Testis (tissue), 3 donors: ENCODE results near the gene USP2. TPM values are rescaled to one million over a fixed set of nuclear protein-coding genes. Genes with fewer than 3 reads are reported as not detected.

Experiments
- DNase-seq: peaks from one replicate; pipeline ENCODE4 v3.0.0-alpha.2; 2019
- H3K27ac ChIP-seq, 2 donors: fragments of 200-600 bp; sonication (generic); one replicate each; pipeline ENCODE4 v1.5.1; 2019
- H3K27me3 ChIP-seq: fragments of 200-600 bp; sonication (generic); one replicate; pipeline ENCODE4 v1.5.1; 2019
- H3K36me3 ChIP-seq: fragments of 200-600 bp; sonication (generic); one replicate; pipeline ENCODE4 v1.5.1; 2017; ENCODE audit warnings: low read depth; ENCODE audit errors: missing control alignments
- H3K4me1 ChIP-seq: fragments of 200-600 bp; sonication (generic); one replicate; pipeline ENCODE4 v1.5.1; 2019
- H3K4me3 ChIP-seq, 2 donors: fragments of 200-600 bp; sonication (generic); one replicate each; pipeline ENCODE4 v1.5.1; 2017 to 2019
- H3K9me3 ChIP-seq: fragments of 200-600 bp; sonication (generic); one replicate; pipeline ENCODE4 v1.5.1; 2017
- CTCF ChIP-seq, 3 experiments: fragments of 450-650 bp in 2 of 3; fragments of 200-600 bp in 1 of 3; sonication (generic) in 1 of 3; IDR thresholded peaks; one replicate each; pipeline ENCODE4 v1.5.1; 2016 to 2019; ENCODE audit warnings: antibody characterized with exemption in 3 of 3, mild to moderate bottlenecking in 2 of 3, moderate library complexity in 1 of 3
- POLR2A ChIP-seq: fragments of 450-650 bp; IDR thresholded peaks from one replicate; pipeline ENCODE4 v1.6.1; 2017; ENCODE audit warnings: antibody characterized with exemption, mild to moderate bottlenecking, moderate library complexity
- WGBS, 2 donors: methylation state at CpG; one replicate each; pipeline ENCODE4 v1.1.5; 2018; 5-methylcytosine and 5-hydroxymethylcytosine counted together
- intact Hi-C: fragments of 100-400 bp; cut with DNase I; formaldehyde crosslinking; loops from one replicate; pipeline ENCODE4 v1.15.1; 2023; ENCODE audit warnings: low total_unique reads
- polyA plus RNA-seq: library from polyadenylated mRNA; stranded (reverse); fragments of 350-450 nt; fragmentation: Illumina TruSeq; extraction: RNeasy Lipid Tissue Mini Kit (QIAGEN cat#74804); gene quantifications from one replicate; pipeline ENCODE4 v1.2.3, GENCODE V29; 2014; ENCODE audit warnings: low read depth, low replicate concordance; ENCODE audit not compliant: insufficient read depth
- total RNA-seq, 2 donors: library from RNA; depleted of rRNA; stranded (reverse); fragments of >200 nt; gene quantifications; one replicate each; pipeline ENCODE4 v1.2.3, GENCODE V29; 2016

USP2 gene
- total and polyA plus RNA-seq, 3 donors from 2014 or later = 41.2 to 168 (median 100) TPM

DNA sequence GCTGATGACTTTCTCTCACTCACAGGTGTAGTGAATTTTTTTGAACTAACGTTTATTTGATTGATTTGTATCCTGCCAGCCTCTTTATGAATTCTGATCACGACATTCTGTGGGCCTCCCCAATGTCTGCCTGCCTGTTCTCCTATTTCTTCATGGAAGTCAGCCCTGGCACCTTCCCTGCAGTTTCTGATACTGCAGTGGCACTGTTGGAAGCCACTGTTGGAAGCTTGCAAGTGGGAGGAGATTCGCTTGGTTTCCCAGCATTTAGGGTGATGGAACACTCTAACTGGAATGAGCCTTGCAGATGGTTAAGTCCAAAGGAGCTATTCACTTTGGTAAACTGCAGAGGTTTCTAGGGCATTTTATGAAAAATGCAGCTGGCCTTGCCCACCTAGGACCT, 42.8 kb upstream of the USP2 start:
- Histone ChIP-seq H3K4me1 (peaks cover 5% of the 10 kb centered on the region), H3K27me3 (no peaks in the 10 kb centered on the region), H3K9me3 (no peaks in the 10 kb centered on the region), H3K36me3 (no peaks in the 10 kb centered on the region), H3K4me3 (no peak overlapping the region), H3K27ac (no peak overlapping the region)
- DNase-seq = no peak
- 83 to 90% methylated on average over 2 to 3 of the region's 3 CpGs for WGBS, 2 donors
- intact Hi-C loops = no loop called here
- TF ChIP-seq POLR2A (no peak), CTCF (IDR thresholded peaks at IDR 0.05) (no peak)

- Histone ChIP-seq H3K27ac (no peak overlapping the region), H3K36me3 (no peaks in the 10 kb centered on the region), H3K4me3 (peak overlapping the region; percentile 55 to 62), H3K27me3 (no peaks in the 10 kb centered on the region), H3K9me3 (no peaks in the 10 kb centered on the region), H3K4me1 (peaks cover 5% of the 10 kb centered on the region)
- WGBS, 2 donors = 29 to 41% methylated on average over 13 to 14 of the region's 14 CpGs
- TF ChIP-seq POLR2A = no peak
- no peak for TF ChIP-seq CTCF (IDR thresholded peaks at IDR 0.05)
- no peak for DNase-seq
- intact Hi-C loops = no loop called here
Observed at GRCh38 chr11:119423509-119424254, 42.2 kb upstream of the USP2 start.

DNA sequence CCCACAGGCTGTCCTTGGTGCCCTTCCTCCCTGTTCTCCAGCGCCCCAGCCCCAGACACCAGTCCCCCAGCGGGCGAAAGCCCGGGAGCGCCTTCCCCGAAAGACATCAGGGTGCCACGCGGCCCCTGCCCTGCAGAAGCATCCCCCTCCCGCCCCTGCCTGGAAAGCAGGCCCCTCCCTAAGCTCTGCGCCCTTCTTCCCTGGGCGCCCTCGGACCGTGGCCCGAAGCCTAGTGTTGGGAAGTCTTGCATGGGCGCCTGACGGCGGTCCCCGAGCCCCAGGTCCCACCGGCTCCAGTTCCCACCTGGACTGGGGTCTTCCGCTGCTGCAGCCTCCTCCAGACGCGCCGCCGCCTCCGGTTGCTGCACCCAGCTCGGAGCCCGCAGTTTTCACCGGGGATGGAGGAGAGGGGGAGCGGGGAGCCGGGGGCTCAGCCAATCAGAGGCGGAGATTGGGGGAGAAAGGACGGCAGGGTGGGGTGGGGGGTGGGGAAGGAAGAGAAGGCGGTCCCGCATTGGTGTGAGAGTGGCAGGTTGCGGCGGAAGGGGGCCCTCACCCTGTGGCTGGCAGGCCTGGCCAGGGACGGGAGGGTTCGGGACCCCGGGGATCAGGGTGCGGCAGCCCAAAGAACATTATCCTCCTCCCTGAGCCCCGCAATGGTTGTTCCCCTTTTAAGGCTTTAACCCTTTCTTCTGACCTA, 41.5 kb upstream of the USP2 start, which contains the start of gene THY1:
Gene THY1, minus strand, starts transcription at position 364 of the 700 bp plus-strand sequence. CDS start 2,267 bp downstream, outside the sequence.
- Histone ChIP-seq H3K9me3 (no peaks in the 10 kb centered on the region), H3K36me3 (no peaks in the 10 kb centered on the region), H3K4me1 (peaks cover 5% of the 10 kb centered on the region), H3K27me3 (no peaks in the 10 kb centered on the region), H3K27ac (peak within 1 kb of the TSS in 1 of 2 donors; percentile 31), H3K4me3 (peak within 1 kb of the TSS; percentile 55 to 62)
- peak; percentile 38 for DNase-seq
- TF ChIP-seq POLR2A (no peak), CTCF (IDR thresholded peaks at IDR 0.05) (no peak)
- 1 to 4% methylated on average over 19 to 41 of the region's 41 CpGs for WGBS, 2 donors
- intact Hi-C loops = no loop called here

DNA sequence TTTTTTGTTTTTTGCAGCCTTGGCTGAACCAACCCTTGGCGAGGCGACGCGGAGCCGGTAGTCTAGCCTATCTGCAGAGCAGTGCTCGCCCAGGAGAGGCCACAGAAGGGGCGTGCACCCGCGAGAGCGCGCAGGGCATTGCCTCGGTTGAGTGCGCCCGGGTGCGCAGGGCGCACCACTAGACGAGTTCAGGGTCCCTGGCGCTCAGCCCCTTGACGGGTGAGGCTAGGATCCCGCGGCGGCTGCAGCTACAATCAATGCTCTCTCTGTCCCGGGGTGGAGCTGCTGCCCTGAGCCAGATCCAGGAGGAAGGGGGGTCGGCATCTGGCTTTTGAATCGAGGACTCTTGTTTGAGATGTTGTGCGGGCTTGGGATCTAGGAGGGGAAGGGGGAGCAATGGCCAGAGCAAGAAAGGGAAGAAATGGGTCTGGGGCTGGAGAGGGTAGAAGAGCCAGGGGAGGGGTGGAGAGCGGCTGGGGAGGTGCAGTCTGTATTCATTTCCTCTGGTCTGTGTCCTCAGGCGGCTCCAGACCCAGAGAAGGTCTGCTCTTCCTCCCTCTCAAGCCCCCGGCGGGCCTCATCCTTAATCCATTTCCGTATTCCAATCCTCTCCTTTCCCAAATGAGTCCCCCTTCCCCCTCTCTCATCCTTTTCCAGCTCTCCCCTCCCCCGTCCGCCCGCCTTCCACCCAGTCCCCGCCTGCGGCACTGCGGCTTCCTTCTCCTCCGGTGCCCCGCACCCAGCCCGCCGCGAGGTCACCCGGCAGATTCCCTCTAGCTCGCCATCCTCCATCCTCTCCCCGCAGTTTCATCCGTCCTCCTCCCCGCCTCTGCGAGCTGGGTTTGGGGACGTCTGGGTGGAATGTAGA, 40.7 kb upstream of the USP2 start:
- 0 to 1% methylated on average over 22 to 49 of the region's 49 CpGs for WGBS, 2 donors
- Histone ChIP-seq H3K27me3 (no peaks in the 10 kb centered on the region), H3K9me3 (no peaks in the 10 kb centered on the region), H3K4me3 (peak overlapping the region; percentile 55 to 62), H3K27ac (peak overlapping the region in 1 of 2 donors; percentile 31), H3K4me1 (peaks cover 5% of the 10 kb centered on the region), H3K36me3 (no peaks in the 10 kb centered on the region)
- intact Hi-C loops = no loop called here
- peak; percentile 28 for DNase-seq
- no peak for TF ChIP-seq POLR2A
- no peak for TF ChIP-seq CTCF (IDR thresholded peaks at IDR 0.05)
